ENCODE measurements around the gene MED4. TPM values are rescaled to one million over a fixed set of nuclear protein-coding genes. Genes with fewer than 3 reads are reported as not detected.

MED4 gene
- total and polyA plus RNA-seq, 2 of the 8 experiments (the other 6 are each of a cell fraction or from before 2014, with no cell fraction given), result 25.7 to 48.1 TPM

- TF ChIP-seq CHD7 (IDR thresholded peaks at IDR 0.05; ENCODE audit: insufficient replicate concordance, low read length) (no peak), CHD2 (IDR thresholded peaks at IDR 0.05; ENCODE audit: low read length) (no peak), RXRA (IDR thresholded peaks at IDR 0.05; ENCODE audit: insufficient read depth, low read depth, low read length) (no peak), RNF2 (IDR thresholded peaks at IDR 0.05; ENCODE audit: borderline replicate concordance, low read depth, low read length, missing control alignments, poor library complexity, severe bottlenecking) (no peak)
Measured at GRCh38 chr13:48042894-48043293, 52.0 kb downstream of the MED4 start (continued).
